IgD-negative memory B cell (primary cell): ENCODE data around the gene PEDS1. TPM values are rescaled to one million over a fixed set of nuclear protein-coding genes. Genes with fewer than 3 reads are reported as not detected.

ENCODE experiments used
- H3K27ac Mint-ChIP-seq, 3 donors: one replicate each; pipeline ENCODE4 v1.8.0; 2020 to 2022; ENCODE audit warnings: mild to moderate bottlenecking in 3 of 3, mixed read lengths in 3 of 3, moderate library complexity in 1 of 3
- H3K27me3 Mint-ChIP-seq: one replicate; pipeline ENCODE4 v1.8.0; 2021; ENCODE audit warnings: mixed read lengths
- H3K36me3 Mint-ChIP-seq: one replicate; pipeline ENCODE4 v1.8.0; 2020; ENCODE audit warnings: mild to moderate bottlenecking, mixed read lengths
- H3K4me1 Mint-ChIP-seq, 3 donors: one replicate each; pipeline ENCODE4 v1.8.0; 2020 to 2022; ENCODE audit warnings: mixed read lengths in 3 of 3, mild to moderate bottlenecking in 1 of 3
- H3K4me3 Mint-ChIP-seq, 4 donors: one replicate each; pipeline ENCODE4 v1.8.0; 2020 to 2022; ENCODE audit warnings: mild to moderate bottlenecking in 4 of 4, mixed read lengths in 4 of 4, moderate library complexity in 3 of 4
- H3K9me3 Mint-ChIP-seq, 3 donors: one replicate each; pipeline ENCODE4 v1.8.0; 2020 to 2021; ENCODE audit warnings: mixed read lengths in 3 of 3, mild to moderate bottlenecking in 1 of 3
- polyA plus RNA-seq: library from polyadenylated mRNA; unstranded; fragments of 300-500 nt; fragmentation: Illumina TruSeq; gene quantifications from one replicate; pipeline ENCODE4 v1.2.3, GENCODE V29; 2021

Gene PEDS1
- polyA plus RNA-seq, 1 donor from 2014 or later = 18.9 TPM

DNA sequence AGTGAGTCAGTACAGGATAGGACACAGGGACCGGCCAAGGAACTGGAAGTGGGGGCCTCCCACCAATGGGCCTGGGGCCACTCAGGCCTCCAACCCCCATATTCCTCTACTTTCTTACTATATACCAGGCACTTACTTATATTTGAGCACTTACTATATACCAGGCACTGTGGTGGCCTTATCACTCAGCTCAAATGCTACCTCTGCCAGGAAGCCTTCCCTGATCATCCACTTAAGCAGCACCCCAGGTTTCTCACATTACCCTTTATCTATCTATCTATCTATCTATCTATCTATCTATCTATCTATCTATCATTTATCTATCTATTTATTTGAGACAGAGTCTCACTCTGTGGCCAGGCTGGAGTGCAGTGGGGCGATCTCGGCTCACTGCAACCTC lies 28.2 kb downstream of the PEDS1 start:
- H3K27ac Mint-ChIP-seq = no peak overlapping the region
- no peaks in the 10 kb centered on the region for H3K27me3 Mint-ChIP-seq
- peaks cover 0 to 2% (median 0%) of the 10 kb centered on the region in 3 donors for H3K9me3 Mint-ChIP-seq
- H3K36me3 Mint-ChIP-seq = peaks cover 13% of the 10 kb centered on the region
- peaks cover 0 to 4% (median 0%) of the 10 kb centered on the region in 3 donors for H3K4me1 Mint-ChIP-seq
- H3K4me3 Mint-ChIP-seq = no peak overlapping the region

GRCh38 chr20:50124496-50124895 lies 29.0 kb downstream of the PEDS1 start:
- H3K36me3 Mint-ChIP-seq = peaks cover 13% of the 10 kb centered on the region

DNA sequence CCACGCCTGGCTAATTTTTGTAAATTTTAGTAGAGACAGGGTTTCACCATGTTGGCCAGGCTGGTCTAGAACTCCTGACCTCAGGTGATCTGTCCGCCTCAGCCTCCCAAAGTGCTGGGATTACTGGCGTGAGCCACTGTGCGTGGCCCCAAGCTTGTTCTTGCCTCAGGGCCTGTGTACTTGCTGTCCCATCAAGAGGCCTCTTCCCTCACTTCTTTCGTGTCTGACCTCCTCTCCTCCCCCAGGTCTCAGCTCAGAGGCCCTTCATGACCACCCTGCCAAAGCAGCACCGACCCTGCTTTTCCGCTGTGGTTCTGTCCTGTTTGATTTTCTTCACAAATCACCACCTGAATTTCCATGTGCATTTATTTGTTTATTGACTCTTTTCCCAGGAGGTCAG lies 30.1 kb downstream of the PEDS1 start:
- Mint-ChIP-seq H3K27me3 (no peaks in the 10 kb centered on the region), H3K9me3 (peaks cover 0 to 2% (median 0%) of the 10 kb centered on the region in 3 donors), H3K36me3 (peaks cover 11% of the 10 kb centered on the region), H3K27ac (no peak overlapping the region), H3K4me1 (peaks cover 4 to 8% (median 4%) of the 10 kb centered on the region in 3 donors), H3K4me3 (no peak overlapping the region)

More at GRCh38 chr20:50124496-50124895, 29.0 kb downstream of the PEDS1 start:
- peaks cover 0 to 2% (median 0%) of the 10 kb centered on the region in 3 donors for H3K9me3 Mint-ChIP-seq
- peaks cover 2 to 8% (median 3%) of the 10 kb centered on the region in 3 donors for H3K4me1 Mint-ChIP-seq
- no peaks in the 10 kb centered on the region for H3K27me3 Mint-ChIP-seq
- H3K27ac Mint-ChIP-seq = peak overlapping the region in 1 of 3 donors; percentile 50
- H3K4me3 Mint-ChIP-seq = no peak overlapping the region

- H3K36me3 Mint-ChIP-seq = peaks cover 11% of the 10 kb centered on the region
- H3K4me3 Mint-ChIP-seq = no peak overlapping the region
- H3K27me3 Mint-ChIP-seq = no peaks in the 10 kb centered on the region
- H3K27ac Mint-ChIP-seq = no peak overlapping the region
- peaks cover 0 to 2% (median 0%) of the 10 kb centered on the region in 3 donors for H3K9me3 Mint-ChIP-seq
- H3K4me1 Mint-ChIP-seq = peaks cover 4 to 10% (median 4%) of the 10 kb centered on the region in 3 donors
These were observed 30.8 kb downstream of the PEDS1 start for GRCh38 chr20:50122763-50123162.

- Mint-ChIP-seq H3K9me3 (peaks cover 0 to 2% (median 0%) of the 10 kb centered on the region in 3 donors), H3K36me3 (peaks cover 7% of the 10 kb centered on the region), H3K27me3 (no peaks in the 10 kb centered on the region), H3K27ac (no peak overlapping the region), H3K4me1 (peaks cover 4 to 10% (median 7%) of the 10 kb centered on the region in 3 donors), H3K4me3 (no peak overlapping the region)
These were observed 31.7 kb downstream of the PEDS1 start for GRCh38 chr20:50121858-50122271.

DNA sequence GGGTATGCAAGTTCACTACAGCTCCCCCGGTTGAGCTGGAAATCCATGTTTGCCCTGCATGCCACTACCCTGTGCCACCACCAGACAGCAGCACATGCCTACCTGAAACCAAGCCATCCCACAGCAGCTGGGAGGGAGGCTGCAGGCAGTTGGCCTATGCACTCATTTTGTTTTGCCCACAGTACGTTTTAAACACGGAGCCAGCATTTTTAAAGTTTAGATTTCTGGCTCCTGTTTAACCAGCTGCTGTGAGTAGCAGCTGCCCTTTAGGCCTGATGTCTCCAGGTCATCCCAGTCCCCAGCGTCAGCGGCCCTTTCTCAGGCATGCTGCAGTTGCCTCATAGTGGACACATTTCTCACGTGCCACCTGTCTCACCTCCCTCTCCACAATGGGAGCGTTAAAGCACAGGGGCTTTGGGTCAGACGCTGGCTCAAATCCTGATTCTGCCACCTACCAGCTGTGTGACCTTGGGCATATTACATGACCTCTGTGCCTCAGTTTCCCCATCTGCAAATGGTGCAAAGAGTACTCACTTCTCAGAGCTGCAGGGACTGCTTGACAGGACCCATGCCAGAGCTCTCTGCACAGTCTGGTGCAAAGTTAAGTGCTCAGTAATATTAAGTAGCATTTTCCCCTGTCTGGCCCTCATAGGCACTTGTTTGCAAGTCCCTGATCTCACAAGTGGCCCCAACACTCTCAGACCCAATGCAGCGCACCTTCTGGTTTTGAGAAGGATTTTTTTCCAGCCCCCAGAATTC lies 32.4 kb downstream of the PEDS1 start:
- peak overlapping the region in 1 of 4 donors; percentile 7 for H3K4me3 Mint-ChIP-seq
- peaks cover 0 to 2% (median 0%) of the 10 kb centered on the region in 3 donors for H3K9me3 Mint-ChIP-seq
- H3K27me3 Mint-ChIP-seq = no peaks in the 10 kb centered on the region
- peaks cover 7% of the 10 kb centered on the region for H3K36me3 Mint-ChIP-seq
- H3K4me1 Mint-ChIP-seq = peaks cover 6 to 11% (median 10%) of the 10 kb centered on the region in 3 donors
- H3K27ac Mint-ChIP-seq = no peak overlapping the region

DNA sequence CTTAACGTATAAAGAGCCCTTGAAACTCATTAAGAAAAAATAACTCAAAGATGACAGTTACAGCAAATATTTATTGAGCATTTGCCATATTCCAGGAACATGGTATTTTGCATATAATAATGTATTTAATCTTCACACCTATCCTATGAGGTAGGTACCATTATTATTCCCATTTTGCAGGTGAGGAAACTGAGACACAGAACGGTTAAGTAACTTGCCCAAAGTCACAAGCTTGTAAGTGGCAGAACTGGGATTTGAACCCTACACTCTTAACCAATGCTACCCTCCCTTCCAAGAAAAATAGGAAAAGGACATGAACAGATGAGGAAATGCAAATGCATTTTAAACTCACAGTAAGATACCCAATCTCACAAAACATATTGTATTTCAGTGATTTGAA lies 35.3 kb downstream of the PEDS1 start:
- Mint-ChIP-seq H3K9me3 (peaks cover 0 to 2% (median 0%) of the 10 kb centered on the region in 3 donors), H3K27ac (no peak overlapping the region), H3K27me3 (no peaks in the 10 kb centered on the region), H3K4me3 (no peak overlapping the region), H3K4me1 (peaks cover 17 to 30% (median 25%) of the 10 kb centered on the region in 3 donors), H3K36me3 (peaks cover 4% of the 10 kb centered on the region)

DNA sequence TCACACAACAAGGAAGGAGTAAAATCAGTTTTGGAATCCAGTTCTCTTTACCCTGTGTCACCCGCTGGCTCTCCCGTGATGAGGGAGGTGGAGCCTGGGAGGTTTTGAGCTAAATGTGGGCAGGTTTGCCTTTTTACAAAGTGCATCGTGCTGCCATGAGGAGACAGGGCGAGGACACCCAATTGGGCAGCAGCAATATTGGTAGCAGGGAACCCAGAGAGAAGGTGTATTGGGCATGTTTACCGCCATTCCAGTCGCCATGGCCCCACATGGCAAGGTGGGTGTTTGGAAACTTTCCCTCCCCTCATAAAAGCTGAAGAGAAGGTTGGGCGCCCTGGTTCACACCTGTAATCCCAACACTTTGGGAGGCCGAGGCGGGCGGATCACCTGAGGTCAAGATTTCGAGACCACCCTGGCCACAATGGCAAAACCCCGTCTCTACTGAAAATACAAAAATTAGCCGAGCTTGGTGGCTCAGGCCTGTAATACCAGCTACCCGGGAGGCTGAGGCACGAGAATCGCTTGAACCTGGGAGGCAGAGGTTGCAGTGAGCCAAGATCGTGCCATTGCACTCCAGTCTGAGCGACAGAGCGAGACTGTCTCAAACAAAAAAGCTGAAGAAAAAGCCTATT lies 37.0 kb downstream of the PEDS1 start:
- H3K9me3 Mint-ChIP-seq = no peaks in the 10 kb centered on the region
- peaks cover 32 to 42% (median 38%) of the 10 kb centered on the region in 3 donors for H3K4me1 Mint-ChIP-seq
- peak overlapping the region in 2 of 3 donors; percentile 68 to 77 for H3K27ac Mint-ChIP-seq
- peak overlapping the region; percentile 87 to 94 (median 92) for H3K4me3 Mint-ChIP-seq
- H3K36me3 Mint-ChIP-seq = no peaks in the 10 kb centered on the region
- no peaks in the 10 kb centered on the region for H3K27me3 Mint-ChIP-seq

DNA sequence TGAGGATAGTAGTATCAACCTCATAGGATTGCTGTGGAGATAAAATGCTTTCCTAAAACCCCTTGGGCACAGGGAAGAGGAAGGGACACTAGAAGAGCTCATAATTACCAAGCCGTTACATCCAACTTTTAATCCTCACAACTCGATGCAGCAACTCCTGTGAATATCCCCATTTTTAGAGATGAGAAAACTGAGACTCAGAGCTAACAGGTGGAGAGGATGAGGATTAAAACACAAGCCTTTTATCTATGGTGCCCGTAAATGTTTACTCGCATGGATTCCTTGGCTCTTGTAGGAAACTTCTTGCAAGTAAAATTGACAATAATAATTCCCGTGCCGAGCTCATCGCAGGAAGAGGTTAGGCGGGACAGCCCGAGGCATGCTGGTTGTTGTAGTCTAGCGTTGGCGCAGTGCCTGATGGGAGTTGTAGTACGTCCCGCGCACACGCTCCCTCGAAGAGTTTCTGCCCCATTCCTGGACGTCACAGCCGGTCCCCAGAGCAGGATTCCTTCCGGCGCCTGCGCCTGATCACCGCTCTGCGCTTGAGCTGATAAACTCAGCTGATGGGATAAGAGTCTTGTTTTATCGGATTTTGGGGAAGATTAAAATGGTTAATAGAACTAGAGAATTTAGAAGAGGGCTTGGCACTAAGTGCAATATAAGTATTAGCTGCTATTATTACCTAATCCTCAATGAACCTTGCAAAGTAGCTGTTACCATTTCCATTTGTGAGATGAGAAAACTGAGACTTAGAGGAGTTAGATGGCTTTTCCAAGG lies 37.7 kb downstream of the PEDS1 start:
- Mint-ChIP-seq H3K36me3 (no peaks in the 10 kb centered on the region), H3K4me1 (peaks cover 36 to 49% (median 38%) of the 10 kb centered on the region in 3 donors), H3K27me3 (no peaks in the 10 kb centered on the region), H3K4me3 (peak overlapping the region; percentile 87 to 94 (median 92)), H3K9me3 (no peaks in the 10 kb centered on the region), H3K27ac (peak overlapping the region; percentile 68 to 84 (median 77))

GRCh38 chr20:50115041-50115512 lies 38.4 kb downstream of the PEDS1 start:
- no peaks in the 10 kb centered on the region for H3K27me3 Mint-ChIP-seq
- no peaks in the 10 kb centered on the region for H3K9me3 Mint-ChIP-seq
- peaks cover 43 to 56% (median 43%) of the 10 kb centered on the region in 3 donors for H3K4me1 Mint-ChIP-seq
- peak overlapping the region; percentile 63 to 89 (median 77) for H3K4me3 Mint-ChIP-seq
- peak overlapping the region in 2 of 3 donors; percentile 68 to 84 for H3K27ac Mint-ChIP-seq
- H3K36me3 Mint-ChIP-seq = no peaks in the 10 kb centered on the region

DNA sequence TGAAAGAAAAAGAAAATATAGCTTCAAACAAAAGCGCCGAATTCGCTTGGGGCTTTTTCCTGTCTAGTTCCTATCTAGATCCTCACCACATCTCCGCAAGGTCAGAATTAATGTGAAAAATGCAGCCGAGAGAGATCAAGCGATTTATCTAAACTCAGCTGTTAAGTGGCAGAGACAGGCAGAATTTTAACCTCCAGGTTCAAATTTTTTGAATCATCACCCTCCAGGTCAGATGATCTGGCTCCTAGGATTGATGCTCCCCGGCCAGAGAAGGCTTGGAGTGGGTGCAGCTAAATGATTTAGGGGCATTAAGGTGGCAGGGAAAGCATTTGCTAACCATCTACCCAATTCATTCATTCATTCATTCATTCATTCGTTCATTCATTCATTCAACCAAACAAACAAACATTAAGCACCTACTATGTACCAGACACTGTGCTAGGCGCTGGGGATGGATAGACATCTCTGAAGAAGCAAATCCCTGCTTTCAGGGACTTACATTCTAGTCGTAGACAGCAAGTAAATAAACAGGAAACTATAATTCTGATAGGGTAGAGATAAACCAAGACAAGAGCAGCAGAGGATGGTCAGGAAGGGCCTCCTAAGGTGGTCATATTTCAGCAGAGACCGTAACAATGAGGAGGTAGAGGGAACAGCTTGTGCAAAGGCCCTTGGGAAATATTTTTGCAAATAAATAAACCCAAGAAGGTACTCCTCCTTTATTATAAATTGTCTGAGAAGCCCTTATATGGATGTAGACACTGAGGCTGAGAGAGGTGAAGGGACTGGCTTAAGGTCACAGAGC lies 39.9 kb downstream of the PEDS1 start:
- Mint-ChIP-seq H3K9me3 (no peaks in the 10 kb centered on the region), H3K4me3 (peak overlapping the region; percentile 95 to 100 (median 98)), H3K4me1 (peaks cover 48 to 64% (median 50%) of the 10 kb centered on the region in 3 donors), H3K27ac (peak overlapping the region; percentile 89 to 98 (median 95)), H3K27me3 (no peaks in the 10 kb centered on the region), H3K36me3 (no peaks in the 10 kb centered on the region)

DNA sequence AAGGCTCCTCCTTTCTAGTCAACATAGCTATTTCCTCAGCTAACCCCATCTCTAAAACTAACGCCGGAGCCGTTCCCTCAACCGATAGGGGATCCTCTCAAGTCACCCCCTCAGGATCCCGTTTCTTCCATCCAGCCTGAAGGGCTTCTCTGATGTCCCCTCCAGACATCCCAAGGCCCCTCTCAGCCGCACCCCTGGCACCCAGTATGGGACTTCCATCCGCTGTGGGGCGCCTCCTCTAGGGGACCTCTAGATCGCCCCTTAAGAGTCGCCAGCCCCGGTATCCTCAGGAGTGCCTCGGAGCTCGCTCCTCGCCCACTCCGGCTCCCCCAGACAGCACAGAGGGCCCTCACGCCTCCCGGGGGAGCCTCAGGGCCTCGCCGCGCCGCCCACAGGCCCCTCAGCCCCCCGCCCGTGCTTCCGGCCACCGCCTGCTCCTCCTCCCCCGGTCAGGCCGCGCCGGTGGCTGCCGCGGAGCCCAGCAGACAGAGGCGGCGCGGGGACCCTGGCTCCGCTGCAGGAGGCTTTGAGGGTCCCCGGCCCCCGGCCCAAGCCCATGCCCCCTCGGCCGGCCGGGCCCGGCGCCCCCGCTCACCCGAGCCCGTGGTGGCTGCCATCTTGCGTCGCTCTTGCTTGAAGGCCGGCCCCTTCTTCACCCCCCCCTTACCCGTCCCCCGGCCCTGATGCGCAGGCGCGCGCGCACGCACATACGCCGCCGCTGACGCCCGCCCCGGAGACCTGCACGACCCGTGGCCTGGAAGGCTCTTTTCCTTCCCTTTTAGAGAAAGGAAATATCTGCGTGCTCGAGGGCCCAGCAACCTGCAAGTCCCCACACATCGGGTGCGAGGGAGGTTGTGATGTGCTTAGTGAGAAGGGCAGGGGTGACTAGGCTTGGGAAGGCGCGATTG lies 40.8 kb downstream of the PEDS1 start, which contains the start of gene UBE2V1:
UBE2V1 (minus strand) TSS at position 639 of the 908 bp plus-strand sequence; CDS start at position 617, 22 bp downstream.
- peaks cover 53 to 72% (median 56%) of the 10 kb centered on the region in 3 donors for H3K4me1 Mint-ChIP-seq
- no peaks in the 10 kb centered on the region for H3K9me3 Mint-ChIP-seq
- H3K4me3 Mint-ChIP-seq = peak within 1 kb of the TSS; percentile 95 to 100 (median 98)
- no peaks in the 10 kb centered on the region for H3K27me3 Mint-ChIP-seq
- H3K27ac Mint-ChIP-seq = peak within 1 kb of the TSS; percentile 89 to 98 (median 95)
- H3K36me3 Mint-ChIP-seq = no peaks in the 10 kb centered on the region
